GM12873 (cell line): Measurements from ENCODE around the gene SLX4IP.

ENCODE experiments used
- CTCF ChIP-seq: IDR thresholded peaks from 2 replicates; pipeline ENCODE4 v1.5.1; 2012; ENCODE audit warnings: low read depth, mild to moderate bottlenecking, moderate library complexity, low read length, control low read depth; ENCODE audit not compliant: insufficient read depth; ENCODE audit errors: missing control alignments

Gene SLX4IP

GRCh38 chr20:10554285-10554684 is 119.2 kb downstream of the SLX4IP start:
- TF ChIP-seq CTCF = no peak

- no peak for TF ChIP-seq CTCF
These were observed 120.3 kb downstream of the SLX4IP start for GRCh38 chr20:10555393-10555792.

GRCh38 chr20:10555865-10556308 is 120.8 kb downstream of the SLX4IP start:
- no peak for TF ChIP-seq CTCF

- TF ChIP-seq CTCF = no peak
These were observed 121.5 kb downstream of the SLX4IP start for GRCh38 chr20:10556519-10557083.

GRCh38 chr20:10557685-10558084 is 122.6 kb downstream of the SLX4IP start:
- no peak for TF ChIP-seq CTCF

GRCh38 chr20:10558635-10559187 is 123.6 kb downstream of the SLX4IP start:
- no peak for TF ChIP-seq CTCF

- no peak for TF ChIP-seq CTCF
These were observed 124.2 kb downstream of the SLX4IP start for GRCh38 chr20:10559266-10559665.

- no peak for TF ChIP-seq CTCF
These were observed 125.6 kb downstream of the SLX4IP start for GRCh38 chr20:10560686-10561085.
